ENCODE data around the gene MPDZ.

Gene MPDZ

DNA sequence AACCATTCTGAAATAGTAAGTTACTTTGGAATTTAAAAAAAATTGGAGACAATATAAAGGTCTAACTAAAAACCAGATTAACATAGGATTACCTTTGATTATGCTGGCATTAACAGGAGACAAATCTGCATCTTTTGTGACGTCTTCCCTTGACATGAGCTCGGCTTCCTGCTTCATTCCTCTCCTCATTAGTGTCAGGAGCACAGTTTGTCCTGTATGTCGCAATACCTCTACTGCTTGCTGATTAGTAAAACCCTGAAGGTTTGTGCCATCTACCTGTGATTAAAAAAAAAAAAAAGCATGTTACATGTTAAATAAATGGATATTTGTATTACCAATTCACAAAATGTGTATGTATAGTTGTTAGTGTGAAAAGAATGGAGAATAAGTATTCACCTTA, 73.7 kb downstream of the MPDZ start:
- no peak for DNase-seq
- Histone ChIP-seq H3K9ac (ENCODE audit: low read depth, low read length) (no peak overlapping the region), H3K4me3 (ENCODE audit: low read depth in 1 of 2, low read length in 2 of 2) (no peak overlapping the region), H3K4me2 (ENCODE audit: insufficient read depth, low read length) (no peak overlapping the region), H3K27me3 (ENCODE audit: insufficient read depth, low read length, poor library complexity) (no peaks in the 10 kb centered on the region), H3K9me3 (ENCODE audit: insufficient read depth, low read length, severe bottlenecking) (no peaks in the 10 kb centered on the region), H4K20me1 (ENCODE audit: insufficient read depth, low read length) (no peaks in the 10 kb centered on the region), H3K79me2 (ENCODE audit: insufficient read depth, low read length) (no peaks in the 10 kb centered on the region), H2AFZ (ENCODE audit: low read depth, low read length) (no peak overlapping the region), H3K36me3 (ENCODE audit: insufficient read depth, low read length) (no peaks in the 10 kb centered on the region), H3K4me1 (ENCODE audit: insufficient read depth, low read length) (no peaks in the 10 kb centered on the region), H3K27ac (ENCODE audit: low read length) (no peak overlapping the region)
- TF ChIP-seq, protein P1, sequence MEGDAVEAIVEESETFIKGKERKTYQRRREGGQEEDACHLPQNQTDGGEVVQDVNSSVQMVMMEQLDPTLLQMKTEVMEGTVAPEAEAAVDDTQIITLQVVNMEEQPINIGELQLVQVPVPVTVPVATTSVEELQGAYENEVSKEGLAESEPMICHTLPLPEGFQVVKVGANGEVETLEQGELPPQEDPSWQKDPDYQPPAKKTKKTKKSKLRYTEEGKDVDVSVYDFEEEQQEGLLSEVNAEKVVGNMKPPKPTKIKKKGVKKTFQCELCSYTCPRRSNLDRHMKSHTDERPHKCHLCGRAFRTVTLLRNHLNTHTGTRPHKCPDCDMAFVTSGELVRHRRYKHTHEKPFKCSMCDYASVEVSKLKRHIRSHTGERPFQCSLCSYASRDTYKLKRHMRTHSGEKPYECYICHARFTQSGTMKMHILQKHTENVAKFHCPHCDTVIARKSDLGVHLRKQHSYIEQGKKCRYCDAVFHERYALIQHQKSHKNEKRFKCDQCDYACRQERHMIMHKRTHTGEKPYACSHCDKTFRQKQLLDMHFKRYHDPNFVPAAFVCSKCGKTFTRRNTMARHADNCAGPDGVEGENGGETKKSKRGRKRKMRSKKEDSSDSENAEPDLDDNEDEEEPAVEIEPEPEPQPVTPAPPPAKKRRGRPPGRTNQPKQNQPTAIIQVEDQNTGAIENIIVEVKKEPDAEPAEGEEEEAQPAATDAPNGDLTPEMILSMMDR (IDR thresholded peaks at IDR 0.05; ENCODE audit: borderline replicate concordance, extremely low read depth, low read length, poor library complexity, severe bottlenecking) = no peak
- no peak for TF ChIP-seq EZH2 (IDR thresholded peaks at IDR 0.05; ENCODE audit: borderline replicate concordance, low read depth, low read length, severe bottlenecking)
- no peak for ATAC-seq (ENCODE audit: insufficient read depth, low read depth)

DNA sequence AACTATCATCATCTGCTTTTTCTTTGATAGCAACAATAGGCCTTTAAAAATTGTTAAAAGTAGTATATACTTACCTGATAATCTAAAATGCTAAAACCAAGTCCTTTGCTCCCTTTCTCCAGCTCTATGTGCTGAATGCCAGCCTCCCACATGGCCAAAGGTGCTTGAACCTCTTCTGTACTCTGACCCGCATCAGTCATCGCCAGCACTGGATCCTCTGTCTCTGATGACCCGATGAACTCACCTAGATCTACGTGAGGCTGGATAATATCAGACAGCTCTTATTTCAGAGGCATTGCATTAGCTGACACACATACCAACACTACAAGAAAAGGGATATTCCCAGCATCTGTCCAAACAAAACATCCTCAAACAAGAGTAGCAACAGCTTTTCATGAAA, 89.5 kb downstream of the MPDZ start:
- Histone ChIP-seq H3K4me3 (ENCODE audit: low read depth in 1 of 2, low read length in 2 of 2) (no peak overlapping the region), H3K4me2 (ENCODE audit: insufficient read depth, low read length) (no peak overlapping the region), H2AFZ (ENCODE audit: low read depth, low read length) (no peak overlapping the region), H3K79me2 (ENCODE audit: insufficient read depth, low read length) (no peaks in the 10 kb centered on the region), H3K27ac (ENCODE audit: low read length) (no peak overlapping the region), H3K4me1 (ENCODE audit: insufficient read depth, low read length) (no peaks in the 10 kb centered on the region), H3K27me3 (ENCODE audit: insufficient read depth, low read length, poor library complexity) (no peaks in the 10 kb centered on the region), H3K36me3 (ENCODE audit: insufficient read depth, low read length) (no peaks in the 10 kb centered on the region), H3K9me3 (ENCODE audit: insufficient read depth, low read length, severe bottlenecking) (no peaks in the 10 kb centered on the region), H4K20me1 (ENCODE audit: insufficient read depth, low read length) (no peaks in the 10 kb centered on the region), H3K9ac (ENCODE audit: low read depth, low read length) (no peak overlapping the region)
- ATAC-seq (ENCODE audit: insufficient read depth, low read depth) (no peak), DNase-seq (no peak)
- TF ChIP-seq, protein P1 (IDR thresholded peaks at IDR 0.05; ENCODE audit: borderline replicate concordance, extremely low read depth, low read length, poor library complexity, severe bottlenecking) = no peak
- TF ChIP-seq EZH2 (IDR thresholded peaks at IDR 0.05; ENCODE audit: borderline replicate concordance, low read depth, low read length, severe bottlenecking) = no peak

DNA sequence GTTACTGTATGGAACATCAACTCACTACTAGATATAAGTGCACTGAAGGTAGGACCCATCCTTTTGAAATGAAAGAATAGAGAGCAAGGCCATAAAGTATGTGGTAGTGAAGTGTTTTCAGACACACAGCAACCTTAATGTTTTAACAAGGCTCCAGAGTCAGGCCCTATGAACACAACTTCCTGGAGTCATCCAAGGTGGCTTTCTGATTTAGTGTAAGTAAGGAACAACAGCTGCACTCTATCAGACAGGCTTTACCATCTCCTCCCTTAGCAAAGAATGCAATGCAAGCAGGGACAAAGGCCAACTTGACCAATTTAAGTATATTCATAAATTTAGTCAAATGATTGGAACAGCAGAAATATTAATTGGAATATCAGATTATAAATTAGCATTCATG, 90.1 kb downstream of the MPDZ start:
- no peaks in the 10 kb centered on the region for H3K27me3 ChIP-seq (ENCODE audit: insufficient read depth, low read length, poor library complexity)
- H3K36me3 ChIP-seq (ENCODE audit: insufficient read depth, low read length) = no peaks in the 10 kb centered on the region
- H3K27ac ChIP-seq (ENCODE audit: low read length) = no peak overlapping the region
- no peak overlapping the region for H2AFZ ChIP-seq (ENCODE audit: low read depth, low read length)
- ATAC-seq (ENCODE audit: insufficient read depth, low read depth) (no peak), DNase-seq (no peak)
- H3K9ac ChIP-seq (ENCODE audit: low read depth, low read length) = no peak overlapping the region
- TF ChIP-seq, protein P1 (IDR thresholded peaks at IDR 0.05; ENCODE audit: borderline replicate concordance, extremely low read depth, low read length, poor library complexity, severe bottlenecking) = no peak
- no peak for TF ChIP-seq EZH2 (IDR thresholded peaks at IDR 0.05; ENCODE audit: borderline replicate concordance, low read depth, low read length, severe bottlenecking)
- no peak overlapping the region for H3K4me2 ChIP-seq (ENCODE audit: insufficient read depth, low read length)
- H3K4me1 ChIP-seq (ENCODE audit: insufficient read depth, low read length) = no peaks in the 10 kb centered on the region
- H3K9me3 ChIP-seq (ENCODE audit: insufficient read depth, low read length, severe bottlenecking) = no peaks in the 10 kb centered on the region
- H3K4me3 ChIP-seq (ENCODE audit: low read depth in 1 of 2, low read length in 2 of 2) = no peak overlapping the region
- H4K20me1 ChIP-seq (ENCODE audit: insufficient read depth, low read length) = no peaks in the 10 kb centered on the region
- no peaks in the 10 kb centered on the region for H3K79me2 ChIP-seq (ENCODE audit: insufficient read depth, low read length)

DNA sequence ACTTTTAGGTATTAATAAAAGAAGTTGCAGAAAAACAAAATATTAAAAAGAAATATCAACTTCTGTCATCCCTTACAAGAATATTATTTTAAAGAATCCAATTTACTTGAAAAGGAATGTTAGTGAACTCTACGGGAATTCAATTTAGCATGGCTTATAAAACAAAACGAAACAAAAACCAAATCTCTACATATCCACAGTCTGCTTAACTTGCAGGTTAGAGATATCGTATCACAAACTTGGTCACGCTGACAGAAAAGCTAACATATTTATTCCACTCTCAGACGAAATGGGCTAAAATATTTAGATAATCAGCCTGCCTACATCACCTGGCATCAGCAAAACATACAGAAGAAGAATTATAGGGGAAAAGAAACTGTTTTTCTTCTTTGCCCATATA, 92.7 kb downstream of the MPDZ start:
- H3K9ac ChIP-seq (ENCODE audit: low read depth, low read length) = no peak overlapping the region
- H3K4me2 ChIP-seq (ENCODE audit: insufficient read depth, low read length) = no peak overlapping the region
- no peaks in the 10 kb centered on the region for H3K36me3 ChIP-seq (ENCODE audit: insufficient read depth, low read length)
- H4K20me1 ChIP-seq (ENCODE audit: insufficient read depth, low read length) = no peaks in the 10 kb centered on the region
- no peaks in the 10 kb centered on the region for H3K79me2 ChIP-seq (ENCODE audit: insufficient read depth, low read length)
- H3K27ac ChIP-seq (ENCODE audit: low read length) = no peak overlapping the region
- TF ChIP-seq, protein P1 (IDR thresholded peaks at IDR 0.05; ENCODE audit: borderline replicate concordance, extremely low read depth, low read length, poor library complexity, severe bottlenecking) = no peak
- TF ChIP-seq EZH2 (IDR thresholded peaks at IDR 0.05; ENCODE audit: borderline replicate concordance, low read depth, low read length, severe bottlenecking) = no peak
- H3K9me3 ChIP-seq (ENCODE audit: insufficient read depth, low read length, severe bottlenecking) = no peaks in the 10 kb centered on the region
- no peak overlapping the region for H3K4me3 ChIP-seq (ENCODE audit: low read depth in 1 of 2, low read length in 2 of 2)
- H3K27me3 ChIP-seq (ENCODE audit: insufficient read depth, low read length, poor library complexity) = no peaks in the 10 kb centered on the region
- no peak for ATAC-seq (ENCODE audit: insufficient read depth, low read depth)
- DNase-seq = no peak
- H2AFZ ChIP-seq (ENCODE audit: low read depth, low read length) = no peak overlapping the region
- H3K4me1 ChIP-seq (ENCODE audit: insufficient read depth, low read length) = no peaks in the 10 kb centered on the region
